Measurements from ENCODE around the gene EPYC.

DNA sequence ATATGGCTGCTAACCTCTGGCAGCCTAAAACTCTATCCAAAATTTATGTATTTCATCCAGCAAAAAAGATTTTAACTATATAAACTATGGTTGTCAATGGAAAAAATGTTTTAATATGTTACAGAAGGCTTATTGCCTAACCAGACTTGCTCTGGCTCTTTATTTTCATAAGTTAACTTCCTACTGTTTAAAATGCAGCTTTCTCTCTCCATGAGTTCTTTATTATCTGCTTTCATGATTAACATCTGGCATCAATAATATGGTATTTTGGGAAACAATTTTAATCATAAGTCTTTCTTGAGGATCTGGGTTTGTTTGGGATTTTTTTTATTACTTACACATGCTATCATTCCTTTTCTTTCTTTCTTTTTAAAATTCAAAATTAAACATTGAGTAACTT, 32.5 kb upstream of the EPYC start:
- TF ChIP-seq CTCF (conservative IDR thresholded peaks at IDR 0.05) (no peak), EZH2 (IDR thresholded peaks at IDR 0.05; ENCODE audit: low read depth) (no peak)
